Stimulated activated CD4-positive, alpha-beta T cell treated with anti-CD3 and anti-CD28 coated beads, TNF-alpha, amount 100 ng/mL, for 1 hour (primary cell): ENCODE data around the gene ZNF839.

Experiments used
- DNase-seq, 3 donors: peaks; one replicate each; pipeline ENCODE4 v3.0.0-alpha.2; 2020; ENCODE audit warnings: low read depth in 3 of 3, low spot score in 1 of 3

The ZNF839 gene

GRCh38 chr14:102374264-102374663 lies 54.7 kb downstream of the ZNF839 start:
- no peak for DNase-seq

GRCh38 chr14:102375119-102375518 lies 55.6 kb downstream of the ZNF839 start:
- no peak for DNase-seq

- no peak for DNase-seq
These were observed 58.1 kb downstream of the ZNF839 start for GRCh38 chr14:102377696-102378095.

- DNase-seq: no peak
These were observed 59.3 kb downstream of the ZNF839 start for GRCh38 chr14:102378830-102379229.

- no peak for DNase-seq
These were observed 67.5 kb downstream of the ZNF839 start for GRCh38 chr14:102387086-102387485.

GRCh38 chr14:102389246-102389645 lies 69.7 kb downstream of the ZNF839 start:
- DNase-seq: no peak

- DNase-seq: no peak
These were observed 70.7 kb downstream of the ZNF839 start for GRCh38 chr14:102390064-102390855.
